SW480 (cell line): ENCODE results near the gene EXOC4.

Experiments used
- DNase-seq: peaks from one replicate; pipeline ENCODE4 v3.0.0-alpha.2; 2016; ENCODE audit warnings: low spot score

The EXOC4 gene

GRCh38 chr7:133497061-133497460, 244.2 kb downstream of the EXOC4 start:
- no peak for DNase-seq

GRCh38 chr7:133501771-133502170, 248.9 kb downstream of the EXOC4 start:
- DNase-seq: no peak

GRCh38 chr7:133502498-133502897, 249.6 kb downstream of the EXOC4 start:
- DNase-seq: no peak

GRCh38 chr7:133502972-133503371, 250.1 kb downstream of the EXOC4 start:
- DNase-seq: no peak

GRCh38 chr7:133504825-133505224, 251.9 kb downstream of the EXOC4 start:
- no peak for DNase-seq

- DNase-seq: no peak
These were observed 256.9 kb downstream of the EXOC4 start for GRCh38 chr7:133509822-133510221.

- no peak for DNase-seq
These were observed 257.6 kb downstream of the EXOC4 start for GRCh38 chr7:133510326-133511055.

GRCh38 chr7:133511252-133511651, 258.4 kb downstream of the EXOC4 start:
- DNase-seq: no peak

GRCh38 chr7:133511708-133512107, 258.8 kb downstream of the EXOC4 start:
- DNase-seq: no peak

- DNase-seq: no peak
These were observed 259.7 kb downstream of the EXOC4 start for GRCh38 chr7:133512560-133512959.

GRCh38 chr7:133513608-133514007, 260.7 kb downstream of the EXOC4 start:
- DNase-seq: no peak

GRCh38 chr7:133514551-133514950, 261.7 kb downstream of the EXOC4 start:
- no peak for DNase-seq

- DNase-seq: no peak
These were observed 264.9 kb downstream of the EXOC4 start for GRCh38 chr7:133517766-133518165.

- no peak for DNase-seq
These were observed 265.8 kb downstream of the EXOC4 start for GRCh38 chr7:133518718-133519117.

- no peak for DNase-seq
These were observed 267.4 kb downstream of the EXOC4 start for GRCh38 chr7:133520248-133520647.

- no peak for DNase-seq
These were observed 269.6 kb downstream of the EXOC4 start for GRCh38 chr7:133522501-133522900.

- no peak for DNase-seq
These were observed 275.9 kb downstream of the EXOC4 start for GRCh38 chr7:133528796-133529195.

- no peak for DNase-seq
These were observed 277.0 kb downstream of the EXOC4 start for GRCh38 chr7:133529861-133530260.

GRCh38 chr7:133530682-133531081, 277.8 kb downstream of the EXOC4 start:
- no peak for DNase-seq

- no peak for DNase-seq
These were observed 281.9 kb downstream of the EXOC4 start for GRCh38 chr7:133534816-133535215.

GRCh38 chr7:133535308-133535707, 282.4 kb downstream of the EXOC4 start:
- DNase-seq: no peak

GRCh38 chr7:133536450-133536849, 283.6 kb downstream of the EXOC4 start:
- DNase-seq: no peak

GRCh38 chr7:133539016-133539415, 286.1 kb downstream of the EXOC4 start:
- DNase-seq: no peak

- DNase-seq: no peak
These were observed 287.4 kb downstream of the EXOC4 start for GRCh38 chr7:133540096-133540860.
